WTC11 (cell line): ENCODE data around the gene FBH1. TPM values are rescaled to one million over a fixed set of nuclear protein-coding genes. Genes with fewer than 3 reads are reported as not detected.

ENCODE experiments used
- ATAC-seq: fragments of 200-7000 bp; cut with Tn5 transposase; 2 replicates; pipeline ENCODE4 v1.10.0; 2021; ENCODE audit warnings: mild to moderate bottlenecking, moderate library complexity
- CTCF ChIA-PET: fragments of 300-600 bp; sonication (Branson Sonifier 250); formaldehyde crosslinking; loops from one replicate; lab custom pipeline; 2021; ENCODE audit warnings: antibody characterized with exemption; lab: Charles Lee
- POLR2A ChIA-PET: fragments of 350-600 bp; sonication (Branson Sonifier 250); formaldehyde crosslinking; loops from one replicate; lab custom pipeline; 2021; ENCODE audit warnings: antibody characterized with exemption; lab: Charles Lee
- DNase-seq: peaks from one replicate; pipeline ENCODE4 v3.0.0; 2021; ENCODE audit warnings: low spot score
- H3K27ac Mint-ChIP-seq: 2 replicates; pipeline ENCODE4 v1.8.0; 2021; ENCODE audit warnings: mixed read lengths
- H3K27me3 Mint-ChIP-seq: 2 replicates; pipeline ENCODE4 v1.8.0; 2021; ENCODE audit warnings: low read depth, mild to moderate bottlenecking, moderate library complexity, mixed read lengths
- H3K36me3 Mint-ChIP-seq: 2 replicates; pipeline ENCODE4 v1.8.0; 2021; ENCODE audit warnings: mixed read lengths
- H3K4me1 Mint-ChIP-seq: 2 replicates; pipeline ENCODE4 v1.8.0; 2022; ENCODE audit warnings: mixed read lengths
- H3K4me3 Mint-ChIP-seq: 2 replicates; pipeline ENCODE4 v1.8.0; 2021; ENCODE audit warnings: mild to moderate bottlenecking, moderate library complexity, mixed read lengths
- H3K9me3 Mint-ChIP-seq: 2 replicates; pipeline ENCODE4 v1.8.0; 2021; ENCODE audit warnings: mixed read lengths
- ELF4 ChIP-seq: sonication (generic); formaldehyde crosslinking; IDR thresholded peaks from 2 replicates; pipeline ENCODE4 v1.8.1; 2022; ENCODE audit warnings: low read depth, mild to moderate bottlenecking, moderate library complexity, missing genetic modification reagents
- MXD4 ChIP-seq: fragments of 250-450 bp; sonication (Bioruptor Pico); IDR thresholded peaks from 2 replicates; pipeline ENCODE4 v1.8.0; 2021; ENCODE audit warnings: mild to moderate bottlenecking, moderate library complexity, borderline replicate concordance
- NFE2L1 ChIP-seq: sonication (generic); formaldehyde crosslinking; IDR thresholded peaks from 2 replicates; pipeline ENCODE4 v1.8.1; 2023; ENCODE audit warnings: missing genetic modification reagents
- NR2C2 ChIP-seq: sonication (generic); formaldehyde crosslinking; IDR thresholded peaks from 2 replicates; pipeline ENCODE4 v1.8.0; 2022; ENCODE audit warnings: mild to moderate bottlenecking, missing genetic modification reagents
- NR3C1 ChIP-seq: sonication (generic); formaldehyde crosslinking; conservative IDR thresholded peaks from 2 replicates; pipeline ENCODE4 v1.8.1; 2023; ENCODE audit warnings: low read depth, mild to moderate bottlenecking, missing genetic modification reagents
- PRRX2 ChIP-seq: fragments of 250-450 bp; sonication (Bioruptor Pico); IDR thresholded peaks from 2 replicates; pipeline ENCODE4 v1.8.0; 2021; ENCODE audit warnings: mild to moderate bottlenecking
- RORB ChIP-seq: fragments of 250-450 bp; sonication (Bioruptor Pico); IDR thresholded peaks from 2 replicates; pipeline ENCODE4 v1.9.0; 2021; ENCODE audit warnings: mild to moderate bottlenecking
- SP1 ChIP-seq: sonication (generic); formaldehyde crosslinking; conservative IDR thresholded peaks from 2 replicates; pipeline ENCODE4 v1.8.1; 2022; ENCODE audit warnings: missing genetic modification reagents
- TP53 ChIP-seq: sonication (generic); formaldehyde crosslinking; IDR thresholded peaks from 2 replicates; pipeline ENCODE4 v1.8.1; 2023; ENCODE audit warnings: mild to moderate bottlenecking, missing genetic modification reagents
- ZBTB21 ChIP-seq: sonication (generic); formaldehyde crosslinking; IDR thresholded peaks from 2 replicates; pipeline ENCODE4 v1.8.1; 2023; ENCODE audit warnings: mild to moderate bottlenecking, missing genetic modification reagents, borderline replicate concordance
- ZNF121 ChIP-seq: sonication (generic); formaldehyde crosslinking; IDR thresholded peaks from 2 replicates; pipeline ENCODE4 v1.8.0; 2023; ENCODE audit warnings: missing genetic modification reagents
- total RNA-seq: library from RNA; stranded (reverse); gene quantifications from 3 replicates; pipeline ENCODE4 v1.2.3, GENCODE V29; 2021
- TF ChIP-seq, protein P1 (sequence below): fragments of 250-450 bp; sonication (Bioruptor Pico); IDR thresholded peaks from 2 replicates; pipeline ENCODE4 v1.9.0; 2021; ENCODE audit warnings: moderate library complexity, mild to moderate bottlenecking, inconsistent platforms, borderline replicate concordance
- TF ChIP-seq, protein P2 (sequence below): sonication (generic); formaldehyde crosslinking; IDR thresholded peaks from 2 replicates; pipeline ENCODE4 v1.8.1; 2023; ENCODE audit warnings: mild to moderate bottlenecking, missing genetic modification reagents, moderate library complexity
- TF ChIP-seq, protein P3 (sequence below): fragments of 250-450 bp; sonication (Bioruptor Pico); IDR thresholded peaks from 2 replicates; pipeline ENCODE4 v2.1.2; 2022; ENCODE audit warnings: mild to moderate bottlenecking, moderate library complexity
- TF ChIP-seq, protein P4 (sequence below): fragments of 250-450 bp; sonication (Bioruptor Pico); IDR thresholded peaks from 2 replicates; pipeline ENCODE4 v1.9.0; 2021; ENCODE audit warnings: mild to moderate bottlenecking

FBH1 gene
- total RNA-seq, 1 experiment from 2014 or later = 66.8 TPM

DNA sequence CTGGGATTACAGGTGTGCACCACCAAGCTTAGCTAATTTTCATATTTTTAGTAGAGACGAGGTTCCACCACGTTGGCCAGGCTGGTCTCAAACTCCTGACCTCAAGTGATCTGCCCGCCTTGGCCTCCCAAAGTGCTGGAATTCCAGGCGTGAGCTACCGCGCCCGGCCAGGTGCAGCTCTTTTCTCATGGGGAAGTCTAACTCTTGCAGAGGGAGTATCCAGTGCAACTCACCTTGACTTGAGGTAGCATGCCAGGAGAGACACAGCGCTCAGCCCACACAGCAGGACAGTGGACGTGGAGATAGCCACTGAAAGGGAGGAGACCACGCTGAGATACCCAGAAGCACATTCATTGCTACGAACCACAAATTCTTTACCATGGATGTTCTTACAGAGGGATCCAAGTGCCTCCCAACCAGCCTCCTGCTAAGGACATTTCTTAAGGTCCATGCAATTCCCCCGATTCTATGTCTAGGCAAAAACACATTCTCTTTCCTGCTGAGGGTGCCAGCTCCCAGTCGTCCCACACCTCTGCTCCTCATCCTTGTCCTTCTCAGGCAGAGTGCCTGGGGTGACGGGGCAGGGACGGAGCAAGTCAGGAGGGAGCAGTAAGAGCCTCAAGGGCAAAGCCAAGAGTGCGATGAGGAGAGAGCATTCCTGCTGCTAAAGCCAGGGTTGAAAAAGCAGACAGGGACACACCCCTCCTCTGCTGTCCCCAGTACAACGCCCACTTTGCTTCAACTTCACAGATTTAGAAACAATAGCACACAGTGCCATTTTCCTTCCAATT is 66.3 kb downstream of the FBH1 start (continued):
- TF ChIP-seq, protein P1, sequence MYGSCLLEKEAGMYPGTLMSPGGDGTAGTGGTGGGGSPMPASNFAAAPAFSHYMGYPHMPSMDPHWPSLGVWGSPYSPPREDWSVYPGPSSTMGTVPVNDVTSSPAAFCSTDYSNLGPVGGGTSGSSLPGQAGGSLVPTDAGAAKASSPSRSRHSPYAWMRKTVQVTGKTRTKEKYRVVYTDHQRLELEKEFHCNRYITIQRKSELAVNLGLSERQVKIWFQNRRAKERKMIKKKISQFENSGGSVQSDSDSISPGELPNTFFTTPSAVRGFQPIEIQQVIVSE (CRISPR knock-in tag) = no peak
- TF ChIP-seq, all 79 proteins: peak for 0

- H3K9me3 Mint-ChIP-seq = no peaks in the 10 kb centered on the region
- H3K4me1 Mint-ChIP-seq = peaks cover 13% of the 10 kb centered on the region
- ChIA-PET POLR2A (no interaction called here), CTCF (interaction anchor here (0.8 to 1.5 kb wide), 2 partner anchors 128 to 444 kb away, joined by 3 to 4 read pairs; no protein-coding TSS in a partner anchor)
- no peak overlapping the region for H3K4me3 Mint-ChIP-seq
- ATAC-seq (no peak), DNase-seq (no peak)
- H3K36me3 Mint-ChIP-seq = no peaks in the 10 kb centered on the region
- no peaks in the 10 kb centered on the region for H3K27me3 Mint-ChIP-seq
- peak overlapping the region; percentile 41; the same call in 1 of the 2 replicates for H3K27ac Mint-ChIP-seq
- no peak for TF ChIP-seq NR3C1 (CRISPR knock-in tag)
- TF ChIP-seq NR2C2 (CRISPR knock-in tag) = no peak
- TF ChIP-seq MXD4 (CRISPR knock-in tag) = no peak
- no peak for TF ChIP-seq TP53
Observed at GRCh38 chr10:5958077-5958476, 68.0 kb downstream of the FBH1 start.

- no peaks in the 10 kb centered on the region for H3K27me3 Mint-ChIP-seq
- CTCF ChIA-PET = interaction anchor here (0.5 to 1.5 kb wide), 4 partner anchors 18 to 443 kb away, joined by 3 to 4 read pairs (median 3); no protein-coding TSS in a partner anchor
Observed at GRCh38 chr10:5958675-5959074, 68.6 kb downstream of the FBH1 start.

GRCh38 chr10:5959142-5959541 is 69.1 kb downstream of the FBH1 start:
- Mint-ChIP-seq H3K36me3 (no peaks in the 10 kb centered on the region), H3K27me3 (no peaks in the 10 kb centered on the region), H3K9me3 (no peaks in the 10 kb centered on the region), H3K4me3 (no peak overlapping the region), H3K27ac (no peak overlapping the region), H3K4me1 (peaks cover 9% of the 10 kb centered on the region)
- TF ChIP-seq ZNF121 (CRISPR knock-in tag) (peak; percentile 71; the same call in 1 of the 2 replicates), SP1 (CRISPR knock-in tag) (no peak), PRRX2 (no peak)
- TF ChIP-seq, protein P2, sequence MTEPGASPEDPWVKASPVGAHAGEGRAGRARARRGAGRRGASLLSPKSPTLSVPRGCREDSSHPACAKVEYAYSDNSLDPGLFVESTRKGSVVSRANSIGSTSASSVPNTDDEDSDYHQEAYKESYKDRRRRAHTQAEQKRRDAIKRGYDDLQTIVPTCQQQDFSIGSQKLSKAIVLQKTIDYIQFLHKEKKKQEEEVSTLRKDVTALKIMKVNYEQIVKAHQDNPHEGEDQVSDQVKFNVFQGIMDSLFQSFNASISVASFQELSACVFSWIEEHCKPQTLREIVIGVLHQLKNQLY (CRISPR knock-in tag) = no peak
- CTCF ChIA-PET = interaction anchor here (0.5 to 1.5 kb wide), 3 partner anchors 17 to 443 kb away, joined by 3 read pairs; no protein-coding TSS in a partner anchor
- ATAC-seq (no peak), DNase-seq (no peak)
- POLR2A ChIA-PET = no interaction called here

More at GRCh38 chr10:5958675-5959074, 68.6 kb downstream of the FBH1 start:
- no peak overlapping the region for H3K4me3 Mint-ChIP-seq
- H3K9me3 Mint-ChIP-seq = no peaks in the 10 kb centered on the region
- no peak for DNase-seq
- POLR2A ChIA-PET = no interaction called here
- TF ChIP-seq ZBTB21 (CRISPR knock-in tag) = no peak
- TF ChIP-seq RORB (CRISPR knock-in tag) = no peak
- 0 out of 2 replicates have a peak, but pooled peaks have one; percentile 40 for TF ChIP-seq NFE2L1 (CRISPR knock-in tag)
- TF ChIP-seq, protein P3, sequence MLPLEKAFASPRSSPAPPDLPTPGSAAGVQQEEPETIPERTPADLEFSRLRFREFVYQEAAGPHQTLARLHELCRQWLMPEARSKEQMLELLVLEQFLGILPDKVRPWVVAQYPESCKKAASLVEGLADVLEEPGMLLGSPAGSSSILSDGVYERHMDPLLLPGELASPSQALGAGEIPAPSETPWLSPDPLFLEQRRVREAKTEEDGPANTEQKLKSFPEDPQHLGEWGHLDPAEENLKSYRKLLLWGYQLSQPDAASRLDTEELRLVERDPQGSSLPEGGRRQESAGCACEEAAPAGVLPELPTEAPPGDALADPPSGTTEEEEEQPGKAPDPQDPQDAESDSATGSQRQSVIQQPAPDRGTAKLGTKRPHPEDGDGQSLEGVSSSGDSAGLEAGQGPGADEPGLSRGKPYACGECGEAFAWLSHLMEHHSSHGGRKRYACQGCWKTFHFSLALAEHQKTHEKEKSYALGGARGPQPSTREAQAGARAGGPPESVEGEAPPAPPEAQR (CRISPR knock-in tag) = no peak
- no peak for TF ChIP-seq ELF4 (CRISPR knock-in tag)
- TF ChIP-seq, protein P4, sequence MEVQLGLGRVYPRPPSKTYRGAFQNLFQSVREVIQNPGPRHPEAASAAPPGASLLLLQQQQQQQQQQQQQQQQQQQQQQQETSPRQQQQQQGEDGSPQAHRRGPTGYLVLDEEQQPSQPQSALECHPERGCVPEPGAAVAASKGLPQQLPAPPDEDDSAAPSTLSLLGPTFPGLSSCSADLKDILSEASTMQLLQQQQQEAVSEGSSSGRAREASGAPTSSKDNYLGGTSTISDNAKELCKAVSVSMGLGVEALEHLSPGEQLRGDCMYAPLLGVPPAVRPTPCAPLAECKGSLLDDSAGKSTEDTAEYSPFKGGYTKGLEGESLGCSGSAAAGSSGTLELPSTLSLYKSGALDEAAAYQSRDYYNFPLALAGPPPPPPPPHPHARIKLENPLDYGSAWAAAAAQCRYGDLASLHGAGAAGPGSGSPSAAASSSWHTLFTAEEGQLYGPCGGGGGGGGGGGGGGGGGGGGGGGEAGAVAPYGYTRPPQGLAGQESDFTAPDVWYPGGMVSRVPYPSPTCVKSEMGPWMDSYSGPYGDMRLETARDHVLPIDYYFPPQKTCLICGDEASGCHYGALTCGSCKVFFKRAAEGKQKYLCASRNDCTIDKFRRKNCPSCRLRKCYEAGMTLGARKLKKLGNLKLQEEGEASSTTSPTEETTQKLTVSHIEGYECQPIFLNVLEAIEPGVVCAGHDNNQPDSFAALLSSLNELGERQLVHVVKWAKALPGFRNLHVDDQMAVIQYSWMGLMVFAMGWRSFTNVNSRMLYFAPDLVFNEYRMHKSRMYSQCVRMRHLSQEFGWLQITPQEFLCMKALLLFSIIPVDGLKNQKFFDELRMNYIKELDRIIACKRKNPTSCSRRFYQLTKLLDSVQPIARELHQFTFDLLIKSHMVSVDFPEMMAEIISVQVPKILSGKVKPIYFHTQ (CRISPR knock-in tag) = no peak
- peaks cover 9% of the 10 kb centered on the region for H3K4me1 Mint-ChIP-seq
- no peaks in the 10 kb centered on the region for H3K36me3 Mint-ChIP-seq
- no peak for ATAC-seq
- H3K27ac Mint-ChIP-seq = no peak overlapping the region
